Measurements from ENCODE around the gene RBBP8NL. TPM values are rescaled to one million over a fixed set of nuclear protein-coding genes. Genes with fewer than 3 reads are reported as not detected.

The RBBP8NL gene
- total and polyA plus RNA-seq, 3 experiments from 2014 or later = not detected

- no peaks in the 10 kb centered on the region for H3K4me1 ChIP-seq (ENCODE audit: insufficient read depth, low read length)
- Mint-ChIP-seq H3K4me3 (no peak overlapping the region), H3K4me1 (no peaks in the 10 kb centered on the region), H3K9me3 (no peaks in the 10 kb centered on the region), H3K27me3 (peaks cover 2 to 4% of the 10 kb centered on the region in 2 donors), H3K36me3 (no peaks in the 10 kb centered on the region), H3K27ac (no peak overlapping the region)
- no peaks in the 10 kb centered on the region for H3K36me3 ChIP-seq (ENCODE audit: insufficient read depth, low read length)
- ChIA-PET POLR2A (no interaction called here), CTCF (no interaction called here)
- no peaks in the 10 kb centered on the region for H3K27me3 ChIP-seq (ENCODE audit: insufficient read depth, low read length, poor library complexity, severe bottlenecking)
- no peaks in the 10 kb centered on the region for H3K9me3 ChIP-seq (ENCODE audit: low read length)
- H3K4me3 ChIP-seq (ENCODE audit: low read length) = no peak overlapping the region
- no peak overlapping the region for H3K27ac ChIP-seq (ENCODE audit: low read depth, low read length)
- DNase-seq = no peak
Observed at GRCh38 chr20:62464425-62464770, 37.1 kb upstream of the RBBP8NL start.

GRCh38 chr20:62463651-62464424, 36.5 kb upstream of the RBBP8NL start:
- Histone ChIP-seq H3K4me3 (ENCODE audit: low read length) (no peak overlapping the region), H3K27ac (ENCODE audit: low read depth, low read length) (no peak overlapping the region), H3K27me3 (ENCODE audit: insufficient read depth, low read length, poor library complexity, severe bottlenecking) (no peaks in the 10 kb centered on the region), H3K4me1 (ENCODE audit: insufficient read depth, low read length) (no peaks in the 10 kb centered on the region), H3K36me3 (ENCODE audit: insufficient read depth, low read length) (no peaks in the 10 kb centered on the region), H3K9me3 (ENCODE audit: low read length) (no peaks in the 10 kb centered on the region)
- Mint-ChIP-seq H3K27me3 (peaks cover 0 to 2% of the 10 kb centered on the region in 2 donors), H3K9me3 (no peaks in the 10 kb centered on the region), H3K36me3 (no peaks in the 10 kb centered on the region), H3K4me1 (no peaks in the 10 kb centered on the region), H3K27ac (no peak overlapping the region), H3K4me3 (peak overlapping the region in 1 of 7 donors; percentile 70)
- no peak for DNase-seq
- ChIA-PET CTCF (no interaction called here), POLR2A (no interaction called here)

GRCh38 chr20:62462976-62463592, 35.7 kb upstream of the RBBP8NL start:
- CTCF ChIA-PET = no interaction called here
- H3K27ac Mint-ChIP-seq = no peak overlapping the region

GRCh38 chr20:62461834-62462233, 34.5 kb upstream of the RBBP8NL start:
- H3K4me3 Mint-ChIP-seq = no peak overlapping the region
- no peaks in the 10 kb centered on the region for H3K4me1 Mint-ChIP-seq
- Histone ChIP-seq H3K9me3 (ENCODE audit: low read length) (no peaks in the 10 kb centered on the region), H3K4me3 (ENCODE audit: low read length) (no peak overlapping the region), H3K27me3 (ENCODE audit: insufficient read depth, low read length, poor library complexity, severe bottlenecking) (no peaks in the 10 kb centered on the region), H3K4me1 (ENCODE audit: insufficient read depth, low read length) (no peaks in the 10 kb centered on the region), H3K36me3 (ENCODE audit: insufficient read depth, low read length) (no peaks in the 10 kb centered on the region), H3K27ac (ENCODE audit: low read depth, low read length) (no peak overlapping the region)
- CTCF ChIA-PET = no interaction called here
- H3K36me3 Mint-ChIP-seq = no peaks in the 10 kb centered on the region
- H3K27ac Mint-ChIP-seq = peak overlapping the region in 1 of 8 donors; percentile 10
- no peaks in the 10 kb centered on the region for H3K9me3 Mint-ChIP-seq
- H3K27me3 Mint-ChIP-seq = peaks cover 4 to 6% of the 10 kb centered on the region in 2 donors
- POLR2A ChIA-PET = no interaction called here
- DNase-seq = no peak

More at GRCh38 chr20:62462976-62463592, 35.7 kb upstream of the RBBP8NL start:
- H3K36me3 Mint-ChIP-seq = no peaks in the 10 kb centered on the region
- H3K27ac ChIP-seq (ENCODE audit: low read depth, low read length) = no peak overlapping the region
- H3K9me3 ChIP-seq (ENCODE audit: low read length) = no peaks in the 10 kb centered on the region
- no peaks in the 10 kb centered on the region for H3K4me1 ChIP-seq (ENCODE audit: insufficient read depth, low read length)
- no peak for DNase-seq
- no peaks in the 10 kb centered on the region for H3K36me3 ChIP-seq (ENCODE audit: insufficient read depth, low read length)
- POLR2A ChIA-PET = no interaction called here
- H3K27me3 ChIP-seq (ENCODE audit: insufficient read depth, low read length, poor library complexity, severe bottlenecking) = no peaks in the 10 kb centered on the region
- H3K4me1 Mint-ChIP-seq = no peaks in the 10 kb centered on the region
- no peak overlapping the region for H3K4me3 Mint-ChIP-seq
- H3K27me3 Mint-ChIP-seq = peaks cover 2 to 4% of the 10 kb centered on the region in 2 donors
- H3K9me3 Mint-ChIP-seq = no peaks in the 10 kb centered on the region
- H3K4me3 ChIP-seq (ENCODE audit: low read length) = no peak overlapping the region

- H3K4me3 ChIP-seq (ENCODE audit: low read length) = no peak overlapping the region
- H3K9me3 Mint-ChIP-seq = no peaks in the 10 kb centered on the region
- no peaks in the 10 kb centered on the region for H3K4me1 Mint-ChIP-seq
- no peak overlapping the region for H3K27ac Mint-ChIP-seq
- no peak overlapping the region for H3K4me3 Mint-ChIP-seq
- peaks cover 5 to 9% of the 10 kb centered on the region in 2 donors for H3K27me3 Mint-ChIP-seq
- no peaks in the 10 kb centered on the region for H3K36me3 ChIP-seq (ENCODE audit: insufficient read depth, low read length)
- no peaks in the 10 kb centered on the region for H3K27me3 ChIP-seq (ENCODE audit: insufficient read depth, low read length, poor library complexity, severe bottlenecking)
- CTCF ChIA-PET = no interaction called here
- no peak overlapping the region for H3K27ac ChIP-seq (ENCODE audit: low read depth, low read length)
- no peaks in the 10 kb centered on the region for H3K9me3 ChIP-seq (ENCODE audit: low read length)
- POLR2A ChIA-PET = no interaction called here
- no peaks in the 10 kb centered on the region for H3K36me3 Mint-ChIP-seq
- DNase-seq = no peak
- no peaks in the 10 kb centered on the region for H3K4me1 ChIP-seq (ENCODE audit: insufficient read depth, low read length)
Observed at GRCh38 chr20:62461157-62461556, 33.8 kb upstream of the RBBP8NL start.

GRCh38 chr20:62460678-62461077, 33.3 kb upstream of the RBBP8NL start:
- Mint-ChIP-seq H3K4me3 (no peak overlapping the region), H3K4me1 (no peaks in the 10 kb centered on the region), H3K36me3 (no peaks in the 10 kb centered on the region), H3K27me3 (peaks cover 6 to 11% of the 10 kb centered on the region in 2 donors), H3K27ac (no peak overlapping the region), H3K9me3 (no peaks in the 10 kb centered on the region)
- H3K36me3 ChIP-seq (ENCODE audit: insufficient read depth, low read length) = no peaks in the 10 kb centered on the region
- POLR2A ChIA-PET = no interaction called here
- no peaks in the 10 kb centered on the region for H3K9me3 ChIP-seq (ENCODE audit: low read length)
- CTCF ChIA-PET = no interaction called here
- H3K4me1 ChIP-seq (ENCODE audit: insufficient read depth, low read length) = no peaks in the 10 kb centered on the region
- no peak for DNase-seq
- H3K27me3 ChIP-seq (ENCODE audit: insufficient read depth, low read length, poor library complexity, severe bottlenecking) = no peaks in the 10 kb centered on the region
- no peak overlapping the region for H3K27ac ChIP-seq (ENCODE audit: low read depth, low read length)
- H3K4me3 ChIP-seq (ENCODE audit: low read length) = no peak overlapping the region

- no peaks in the 10 kb centered on the region for H3K36me3 Mint-ChIP-seq
- H3K4me1 ChIP-seq (ENCODE audit: insufficient read depth, low read length) = no peaks in the 10 kb centered on the region
- no peak overlapping the region for H3K4me3 ChIP-seq (ENCODE audit: low read length)
- no peak for DNase-seq
- H3K9me3 ChIP-seq (ENCODE audit: low read length) = no peaks in the 10 kb centered on the region
- H3K27ac Mint-ChIP-seq = no peak overlapping the region
- H3K4me1 Mint-ChIP-seq = no peaks in the 10 kb centered on the region
- no peak overlapping the region for H3K27ac ChIP-seq (ENCODE audit: low read depth, low read length)
- H3K36me3 ChIP-seq (ENCODE audit: insufficient read depth, low read length) = no peaks in the 10 kb centered on the region
- no peaks in the 10 kb centered on the region for H3K27me3 ChIP-seq (ENCODE audit: insufficient read depth, low read length, poor library complexity, severe bottlenecking)
- ChIA-PET POLR2A (no interaction called here), CTCF (no interaction called here)
- no peak overlapping the region for H3K4me3 Mint-ChIP-seq
- H3K9me3 Mint-ChIP-seq = no peaks in the 10 kb centered on the region
- peaks cover 6 to 11% of the 10 kb centered on the region in 2 donors for H3K27me3 Mint-ChIP-seq
Observed at GRCh38 chr20:62459488-62459887, 32.1 kb upstream of the RBBP8NL start.

GRCh38 chr20:62458275-62459251, 31.2 kb upstream of the RBBP8NL start:
- no peak for DNase-seq
- ChIA-PET CTCF (no interaction called here), POLR2A (no interaction called here)
- no peaks in the 10 kb centered on the region for H3K36me3 Mint-ChIP-seq
- no peaks in the 10 kb centered on the region for H3K4me1 ChIP-seq (ENCODE audit: insufficient read depth, low read length)
- no peaks in the 10 kb centered on the region for H3K9me3 ChIP-seq (ENCODE audit: low read length)
- H3K27ac ChIP-seq (ENCODE audit: low read depth, low read length) = no peak overlapping the region
- H3K27me3 ChIP-seq (ENCODE audit: insufficient read depth, low read length, poor library complexity, severe bottlenecking) = no peaks in the 10 kb centered on the region
- no peak overlapping the region for H3K27ac Mint-ChIP-seq
- H3K4me3 ChIP-seq (ENCODE audit: low read length) = no peak overlapping the region
- H3K27me3 Mint-ChIP-seq = peaks cover 3 to 17% of the 10 kb centered on the region in 2 donors
- H3K36me3 ChIP-seq (ENCODE audit: insufficient read depth, low read length) = no peaks in the 10 kb centered on the region
- H3K4me3 Mint-ChIP-seq = no peak overlapping the region
- no peaks in the 10 kb centered on the region for H3K9me3 Mint-ChIP-seq
- no peaks in the 10 kb centered on the region for H3K4me1 Mint-ChIP-seq
